ENCODE data around the gene ARVCF.

- TF ChIP-seq POLR2A (IDR thresholded peaks at IDR 0.05), result no peak
- TF ChIP-seq, protein P1, sequence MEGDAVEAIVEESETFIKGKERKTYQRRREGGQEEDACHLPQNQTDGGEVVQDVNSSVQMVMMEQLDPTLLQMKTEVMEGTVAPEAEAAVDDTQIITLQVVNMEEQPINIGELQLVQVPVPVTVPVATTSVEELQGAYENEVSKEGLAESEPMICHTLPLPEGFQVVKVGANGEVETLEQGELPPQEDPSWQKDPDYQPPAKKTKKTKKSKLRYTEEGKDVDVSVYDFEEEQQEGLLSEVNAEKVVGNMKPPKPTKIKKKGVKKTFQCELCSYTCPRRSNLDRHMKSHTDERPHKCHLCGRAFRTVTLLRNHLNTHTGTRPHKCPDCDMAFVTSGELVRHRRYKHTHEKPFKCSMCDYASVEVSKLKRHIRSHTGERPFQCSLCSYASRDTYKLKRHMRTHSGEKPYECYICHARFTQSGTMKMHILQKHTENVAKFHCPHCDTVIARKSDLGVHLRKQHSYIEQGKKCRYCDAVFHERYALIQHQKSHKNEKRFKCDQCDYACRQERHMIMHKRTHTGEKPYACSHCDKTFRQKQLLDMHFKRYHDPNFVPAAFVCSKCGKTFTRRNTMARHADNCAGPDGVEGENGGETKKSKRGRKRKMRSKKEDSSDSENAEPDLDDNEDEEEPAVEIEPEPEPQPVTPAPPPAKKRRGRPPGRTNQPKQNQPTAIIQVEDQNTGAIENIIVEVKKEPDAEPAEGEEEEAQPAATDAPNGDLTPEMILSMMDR (IDR thresholded peaks at IDR 0.05), result no peak
Measured at GRCh38 chr22:20056161-20056560, 39.5 kb upstream of the ARVCF start.
